Measurements from ENCODE around the gene C4orf51. TPM values are rescaled to one million over a fixed set of nuclear protein-coding genes. Genes with fewer than 3 reads are reported as not detected.

The C4orf51 gene
- total and polyA plus RNA-seq, 2 donors from 2014 or later, result not detected

DNA sequence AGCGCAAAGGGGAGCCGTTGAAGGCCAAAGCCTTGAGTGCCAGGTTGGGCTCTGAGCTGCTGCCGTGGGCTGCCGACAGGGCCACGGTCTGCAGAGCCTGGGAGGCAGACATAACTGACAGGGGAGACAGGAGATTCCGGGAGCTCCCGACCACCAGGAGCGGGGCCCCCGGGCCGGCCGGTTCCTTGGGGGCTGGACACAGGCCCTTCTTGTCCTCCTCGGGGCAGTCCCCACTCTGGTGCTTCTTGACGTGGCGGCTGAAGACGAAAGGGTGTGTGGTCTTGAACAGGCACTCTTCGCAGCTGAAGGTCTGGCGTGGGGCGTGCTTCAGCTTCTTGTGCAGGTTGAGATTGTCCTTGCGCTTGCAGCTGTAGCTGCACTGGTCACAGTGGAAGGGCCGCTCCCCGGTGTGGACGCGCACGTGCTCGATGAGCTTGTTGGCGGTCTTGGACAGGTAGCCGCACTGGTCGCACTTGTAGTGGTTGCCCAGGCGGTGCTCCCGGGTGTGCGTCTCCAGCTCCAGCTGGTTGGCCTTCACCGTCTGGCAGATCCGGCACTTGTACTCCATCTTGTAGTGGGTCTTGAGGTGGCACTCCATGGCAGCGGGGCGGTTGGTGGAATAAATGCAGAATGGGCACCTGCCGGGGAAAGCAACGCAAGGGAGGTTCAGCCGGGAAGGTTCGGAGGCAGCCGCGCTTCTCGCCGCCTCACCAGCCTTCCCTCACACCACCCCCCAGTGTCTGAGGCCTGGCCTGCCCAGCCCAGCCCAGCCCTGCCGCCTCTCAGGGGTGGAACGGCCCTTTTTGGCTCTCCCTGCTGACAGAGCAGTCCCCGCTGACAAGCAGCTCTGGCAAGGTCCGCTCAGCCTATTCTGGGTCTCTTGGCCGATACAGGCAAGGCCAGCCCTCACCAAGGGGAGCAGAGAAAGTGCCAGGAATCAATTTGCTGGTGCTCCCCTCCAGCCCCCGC is 81.3 kb downstream of the C4orf51 start:
- no peak for TF ChIP-seq CTCF (IDR thresholded peaks at IDR 0.05; ENCODE audit: borderline replicate concordance, extremely low read depth, insufficient read depth)
- Histone ChIP-seq H3K36me3 (ENCODE audit: control insufficient read depth in 2 of 3, insufficient read depth in 3 of 3, low read length in 3 of 3) (peaks cover 11 to 34% (median 13%) of the 10 kb centered on the region in 3 donors), H3K4me3 (ENCODE audit: low read length in 3 of 3) (no peak overlapping the region), H3K27me3 (ENCODE audit: control insufficient read depth, insufficient read depth, low read length) (no peaks in the 10 kb centered on the region), H3K9ac (ENCODE audit: low read length in 3 of 3) (no peak overlapping the region), H3K27ac (ENCODE audit: low read depth in 2 of 2, low read length in 2 of 2) (no peak overlapping the region), H3K4me1 (ENCODE audit: control insufficient read depth in 2 of 3, insufficient read depth in 2 of 3, low read depth in 1 of 3, low read length in 3 of 3) (no peaks in the 10 kb centered on the region), H3K9me3 (ENCODE audit: control insufficient read depth in 2 of 3, insufficient read depth in 1 of 3, low read length in 3 of 3) (no peaks in the 10 kb centered on the region)
- DNase-seq (peak in 1 of 5 donors; percentile 72), FAIRE-seq (no peak)
- intact Hi-C loops (cut with DNase I), result no loop called here

DNA sequence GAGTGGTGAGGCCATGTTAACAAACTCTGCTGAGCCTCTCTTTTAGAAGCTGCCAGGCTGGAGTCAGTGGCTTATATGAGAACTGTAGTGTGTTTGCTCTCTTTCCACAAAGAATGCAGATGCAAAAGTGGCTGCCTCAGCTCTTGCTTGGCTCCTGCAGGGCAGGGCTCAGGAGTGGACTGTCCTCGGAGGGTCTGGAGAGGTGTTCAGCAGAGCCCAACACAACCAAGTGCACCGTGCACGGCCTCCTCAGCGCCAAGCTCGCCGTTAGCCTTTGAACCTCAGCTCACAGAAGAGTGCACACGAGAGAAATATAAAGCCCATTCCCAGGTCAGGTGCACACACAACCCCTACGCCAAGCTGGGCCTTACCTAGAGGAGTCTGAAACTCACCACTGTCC is 82.8 kb downstream of the C4orf51 start:
- no peaks in the 10 kb centered on the region for H3K9me3 ChIP-seq (ENCODE audit: control insufficient read depth in 2 of 3, insufficient read depth in 1 of 3, low read length in 3 of 3)
- FAIRE-seq, result no peak
- no peak overlapping the region for H3K9ac ChIP-seq (ENCODE audit: low read length in 3 of 3)
- peaks cover 11 to 34% (median 13%) of the 10 kb centered on the region in 3 donors for H3K36me3 ChIP-seq (ENCODE audit: control insufficient read depth in 2 of 3, insufficient read depth in 3 of 3, low read length in 3 of 3)
- H3K27ac ChIP-seq (ENCODE audit: low read depth in 2 of 2, low read length in 2 of 2), result no peak overlapping the region
- H3K27me3 ChIP-seq (ENCODE audit: control insufficient read depth, insufficient read depth, low read length), result no peaks in the 10 kb centered on the region
- no peak overlapping the region for H3K4me3 ChIP-seq (ENCODE audit: low read length in 3 of 3)
- TF ChIP-seq CTCF (IDR thresholded peaks at IDR 0.05; ENCODE audit: borderline replicate concordance, extremely low read depth, insufficient read depth), result no peak
- no peak for DNase-seq
- no peaks in the 10 kb centered on the region for H3K4me1 ChIP-seq (ENCODE audit: control insufficient read depth in 2 of 3, insufficient read depth in 2 of 3, low read depth in 1 of 3, low read length in 3 of 3)
- intact Hi-C loops (cut with DNase I), result no loop called here

- no peak overlapping the region for H3K27ac ChIP-seq (ENCODE audit: low read depth in 2 of 2, low read length in 2 of 2)
- intact Hi-C loops (cut with DNase I), result no loop called here
- no peak for DNase-seq
- TF ChIP-seq CTCF (IDR thresholded peaks at IDR 0.05; ENCODE audit: borderline replicate concordance, extremely low read depth, insufficient read depth), result no peak
- H3K9me3 ChIP-seq (ENCODE audit: control insufficient read depth in 2 of 3, insufficient read depth in 1 of 3, low read length in 3 of 3), result no peaks in the 10 kb centered on the region
- FAIRE-seq, result no peak
- no peaks in the 10 kb centered on the region for H3K4me1 ChIP-seq (ENCODE audit: control insufficient read depth in 2 of 3, insufficient read depth in 2 of 3, low read depth in 1 of 3, low read length in 3 of 3)
- H3K27me3 ChIP-seq (ENCODE audit: control insufficient read depth, insufficient read depth, low read length), result no peaks in the 10 kb centered on the region
- no peak overlapping the region for H3K4me3 ChIP-seq (ENCODE audit: low read length in 3 of 3)
- no peak overlapping the region for H3K9ac ChIP-seq (ENCODE audit: low read length in 3 of 3)
- peaks cover 11 to 34% (median 13%) of the 10 kb centered on the region in 3 donors for H3K36me3 ChIP-seq (ENCODE audit: control insufficient read depth in 2 of 3, insufficient read depth in 3 of 3, low read length in 3 of 3)
Measured at GRCh38 chr4:145763399-145763798, 83.5 kb downstream of the C4orf51 start.
